RWPE2 (cell line): ENCODE measurements around the gene DCUN1D4.

Source experiments
- ATAC-seq: fragments of 200-7000 bp; cut with Tn5 transposase; 3 replicates; pipeline ENCODE4 v1.9.1; 2021; ENCODE audit warnings: low read depth
- DNase-seq: peaks from one replicate; pipeline ENCODE4 v3.0.0-alpha.2; 2020; ENCODE audit warnings: low spot score
- H3K27ac ChIP-seq: fragments of 450-650 bp; 2 replicates; pipeline ENCODE4 v1.5.1; 2017; ENCODE audit warnings: mild to moderate bottlenecking; ENCODE audit not compliant: poor library complexity, severe bottlenecking
- H3K27me3 ChIP-seq: fragments of 250-450 bp; sonication (Bioruptor Pico); 2 replicates; pipeline ENCODE4 v1.5.1; 2021; ENCODE audit warnings: mild to moderate bottlenecking, moderate library complexity; ENCODE audit not compliant: insufficient read depth, poor library complexity, severe bottlenecking
- H3K36me3 ChIP-seq: fragments of 250-450 bp; sonication (Bioruptor Pico); 2 replicates; pipeline ENCODE4 v1.5.1; 2020; ENCODE audit warnings: low read depth, mild to moderate bottlenecking, moderate library complexity
- H3K4me1 ChIP-seq: fragments of 250-450 bp; sonication (Bioruptor Pico); 2 replicates; pipeline ENCODE4 v1.5.1; 2021; ENCODE audit warnings: mild to moderate bottlenecking, moderate library complexity; ENCODE audit not compliant: insufficient read depth, poor library complexity, severe bottlenecking
- H3K4me3 ChIP-seq: fragments of 250-450 bp; sonication (Bioruptor Pico); 2 replicates; pipeline ENCODE4 v1.5.1; 2021; ENCODE audit warnings: mild to moderate bottlenecking, moderate library complexity; ENCODE audit not compliant: severe bottlenecking
- H3K9me3 ChIP-seq: fragments of 250-450 bp; sonication (Bioruptor Pico); 2 replicates; pipeline ENCODE4 v1.5.1; 2021; ENCODE audit warnings: mild to moderate bottlenecking, moderate library complexity; ENCODE audit not compliant: severe bottlenecking
- TF ChIP-seq, protein P1 (sequence below): fragments of 450-650 bp; IDR thresholded peaks from one replicate; pipeline ENCODE4 v1.5.1; 2017; ENCODE audit warnings: mild to moderate bottlenecking, moderate library complexity; ENCODE audit not compliant: poor library complexity, severe bottlenecking

DCUN1D4 gene

DNA sequence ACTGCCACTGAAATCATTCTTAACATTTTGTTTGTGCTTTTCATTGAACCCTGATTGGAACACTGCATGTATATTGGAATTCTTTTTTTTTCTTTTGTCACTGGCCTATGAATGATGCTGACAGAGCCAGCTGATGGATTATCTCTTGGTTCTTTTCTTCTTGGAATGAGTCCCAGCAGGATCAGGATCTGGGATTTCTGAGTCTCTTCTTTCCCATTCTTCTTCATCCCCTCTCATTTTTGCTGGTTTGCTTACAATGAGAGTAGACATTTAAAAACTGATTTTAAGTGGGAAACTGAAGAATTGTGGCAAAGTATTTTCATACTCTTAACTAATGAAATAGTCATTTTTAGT, 9.0 kb downstream of the DCUN1D4 start:
- ATAC-seq, result no peak
- Histone ChIP-seq H3K4me3 (no peak overlapping the region), H3K27ac (no peak overlapping the region), H3K36me3 (peaks cover 34% of the 10 kb centered on the region), H3K27me3 (no peaks in the 10 kb centered on the region), H3K9me3 (no peaks in the 10 kb centered on the region), H3K4me1 (no peaks in the 10 kb centered on the region)
- TF ChIP-seq, protein P1, sequence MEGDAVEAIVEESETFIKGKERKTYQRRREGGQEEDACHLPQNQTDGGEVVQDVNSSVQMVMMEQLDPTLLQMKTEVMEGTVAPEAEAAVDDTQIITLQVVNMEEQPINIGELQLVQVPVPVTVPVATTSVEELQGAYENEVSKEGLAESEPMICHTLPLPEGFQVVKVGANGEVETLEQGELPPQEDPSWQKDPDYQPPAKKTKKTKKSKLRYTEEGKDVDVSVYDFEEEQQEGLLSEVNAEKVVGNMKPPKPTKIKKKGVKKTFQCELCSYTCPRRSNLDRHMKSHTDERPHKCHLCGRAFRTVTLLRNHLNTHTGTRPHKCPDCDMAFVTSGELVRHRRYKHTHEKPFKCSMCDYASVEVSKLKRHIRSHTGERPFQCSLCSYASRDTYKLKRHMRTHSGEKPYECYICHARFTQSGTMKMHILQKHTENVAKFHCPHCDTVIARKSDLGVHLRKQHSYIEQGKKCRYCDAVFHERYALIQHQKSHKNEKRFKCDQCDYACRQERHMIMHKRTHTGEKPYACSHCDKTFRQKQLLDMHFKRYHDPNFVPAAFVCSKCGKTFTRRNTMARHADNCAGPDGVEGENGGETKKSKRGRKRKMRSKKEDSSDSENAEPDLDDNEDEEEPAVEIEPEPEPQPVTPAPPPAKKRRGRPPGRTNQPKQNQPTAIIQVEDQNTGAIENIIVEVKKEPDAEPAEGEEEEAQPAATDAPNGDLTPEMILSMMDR, result no peak
- DNase-seq, result no peak

DNA sequence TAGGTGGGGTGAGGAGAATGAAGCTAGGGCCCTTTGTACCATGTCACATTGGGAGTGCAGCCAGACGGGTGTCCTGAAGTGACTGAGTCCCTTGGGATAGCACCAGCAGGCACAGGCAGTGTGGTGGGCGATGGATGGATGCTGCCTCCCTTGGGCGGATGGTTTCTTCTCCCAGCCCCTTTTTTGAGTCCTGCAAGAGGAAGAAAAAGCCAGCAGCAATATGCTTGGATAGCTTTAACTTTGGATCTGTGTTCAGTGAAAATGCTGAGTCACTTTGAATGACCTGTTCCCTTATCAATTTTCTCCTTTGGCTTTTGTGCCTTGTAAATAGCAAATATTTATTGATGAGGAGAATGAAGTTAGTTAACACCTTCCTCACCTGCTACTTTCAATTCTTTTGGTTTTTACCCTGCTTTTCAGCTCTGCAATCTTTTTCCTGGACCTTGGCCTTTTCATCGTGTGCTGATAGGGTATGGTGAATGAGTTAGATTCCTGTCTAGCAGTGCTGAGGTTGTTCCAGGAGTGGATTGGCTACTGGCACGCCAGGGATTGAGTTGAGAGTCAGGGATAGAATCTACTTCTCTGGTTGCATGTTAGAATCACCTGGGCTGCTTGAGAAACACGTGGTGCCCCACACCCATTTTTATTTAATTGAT, 10.2 kb downstream of the DCUN1D4 start:
- no peak for DNase-seq
- ATAC-seq, result no peak
- no peak overlapping the region for H3K4me3 ChIP-seq
- TF ChIP-seq, protein P1, result no peak
- no peaks in the 10 kb centered on the region for H3K4me1 ChIP-seq
- peaks cover 28% of the 10 kb centered on the region for H3K36me3 ChIP-seq
- no peak overlapping the region for H3K27ac ChIP-seq
- no peaks in the 10 kb centered on the region for H3K9me3 ChIP-seq
- H3K27me3 ChIP-seq, result no peaks in the 10 kb centered on the region

DNA sequence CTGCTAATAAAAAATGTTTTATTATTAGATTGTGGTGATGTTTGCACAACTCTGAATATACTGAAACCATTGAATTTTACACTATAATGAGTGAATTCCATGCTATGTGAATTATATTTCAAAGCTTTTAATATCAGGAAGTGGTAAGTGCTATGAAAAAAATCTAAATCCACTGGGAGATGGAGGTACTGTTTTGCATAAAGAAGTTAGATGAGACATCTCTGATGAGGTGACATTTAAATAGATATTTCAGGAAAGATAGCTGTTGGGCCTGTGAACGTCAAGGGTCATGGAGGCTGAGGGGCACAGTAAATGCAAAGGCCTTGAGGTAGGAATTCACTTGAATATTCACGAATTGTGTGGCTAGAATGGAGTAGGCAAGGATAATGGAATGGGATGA, 12.3 kb downstream of the DCUN1D4 start:
- Histone ChIP-seq H3K4me3 (no peak overlapping the region), H3K36me3 (peaks cover 11% of the 10 kb centered on the region), H3K9me3 (no peaks in the 10 kb centered on the region), H3K4me1 (no peaks in the 10 kb centered on the region), H3K27ac (no peak overlapping the region), H3K27me3 (no peaks in the 10 kb centered on the region)
- DNase-seq (no peak), ATAC-seq (no peak)
- TF ChIP-seq, protein P1, result no peak

DNA sequence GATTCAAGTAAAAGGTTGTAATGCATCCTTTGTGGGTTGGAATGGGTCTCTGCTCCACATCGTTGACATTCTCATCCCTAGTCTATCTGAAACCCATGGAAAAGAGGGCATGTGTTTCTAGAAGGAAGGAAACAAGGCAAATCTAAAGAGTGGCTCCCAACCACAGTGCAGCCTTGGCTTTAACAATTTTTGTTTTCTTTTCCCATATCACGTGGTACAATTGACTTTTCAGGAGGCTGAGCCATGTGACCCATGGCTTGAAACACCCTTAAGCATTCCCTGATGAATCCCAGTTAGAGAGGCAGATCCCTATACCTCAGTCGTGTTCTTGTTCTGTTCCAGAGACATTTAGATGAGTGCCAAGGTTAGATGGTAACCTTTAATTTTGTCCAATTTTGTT, 12.8 kb downstream of the DCUN1D4 start:
- no peak overlapping the region for H3K4me3 ChIP-seq
- TF ChIP-seq, protein P1, result no peak
- no peaks in the 10 kb centered on the region for H3K9me3 ChIP-seq
- ATAC-seq, result no peak
- no peak overlapping the region for H3K27ac ChIP-seq
- H3K4me1 ChIP-seq, result no peaks in the 10 kb centered on the region
- DNase-seq, result no peak
- peaks cover 11% of the 10 kb centered on the region for H3K36me3 ChIP-seq
- no peaks in the 10 kb centered on the region for H3K27me3 ChIP-seq

DNA sequence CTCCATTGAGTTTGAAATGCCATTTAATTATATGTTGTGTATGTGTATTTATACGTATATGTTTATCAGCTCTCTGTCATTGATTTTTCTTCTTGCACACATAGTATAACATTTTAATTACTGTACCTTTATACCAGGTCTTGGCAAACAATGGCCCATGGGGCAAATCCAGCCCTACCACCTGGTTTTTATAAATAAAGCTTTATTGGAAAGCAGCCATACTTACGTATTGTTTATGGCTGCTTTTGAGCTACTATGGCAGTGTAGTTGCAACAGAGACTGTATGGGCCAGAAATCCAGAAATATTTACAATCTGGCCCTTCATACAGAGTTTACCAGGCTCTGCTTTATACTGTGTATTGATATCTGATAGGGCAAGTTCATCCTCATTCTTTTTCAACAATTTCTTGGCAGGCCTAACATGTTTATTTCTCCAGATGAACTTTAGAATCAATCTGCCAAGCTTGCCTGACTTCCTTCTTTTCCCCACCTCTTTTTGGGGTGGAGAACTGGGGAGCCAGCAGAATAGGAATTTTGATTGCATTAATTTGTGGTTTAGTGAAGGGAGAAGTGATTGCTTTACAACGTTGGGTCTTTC, 15.8 kb downstream of the DCUN1D4 start:
- Histone ChIP-seq H3K9me3 (no peaks in the 10 kb centered on the region), H3K27me3 (no peaks in the 10 kb centered on the region), H3K4me1 (no peaks in the 10 kb centered on the region), H3K27ac (no peak overlapping the region), H3K36me3 (peaks cover 21% of the 10 kb centered on the region), H3K4me3 (no peak overlapping the region)
- no peak for ATAC-seq
- TF ChIP-seq, protein P1, result no peak
- DNase-seq, result no peak
